ENCODE measurements around the gene PLOD3. TPM values are rescaled to one million over a fixed set of nuclear protein-coding genes. Genes with fewer than 3 reads are reported as not detected.

The PLOD3 gene
- total RNA-seq, 1 donor from 2014 or later = 161 TPM

DNA sequence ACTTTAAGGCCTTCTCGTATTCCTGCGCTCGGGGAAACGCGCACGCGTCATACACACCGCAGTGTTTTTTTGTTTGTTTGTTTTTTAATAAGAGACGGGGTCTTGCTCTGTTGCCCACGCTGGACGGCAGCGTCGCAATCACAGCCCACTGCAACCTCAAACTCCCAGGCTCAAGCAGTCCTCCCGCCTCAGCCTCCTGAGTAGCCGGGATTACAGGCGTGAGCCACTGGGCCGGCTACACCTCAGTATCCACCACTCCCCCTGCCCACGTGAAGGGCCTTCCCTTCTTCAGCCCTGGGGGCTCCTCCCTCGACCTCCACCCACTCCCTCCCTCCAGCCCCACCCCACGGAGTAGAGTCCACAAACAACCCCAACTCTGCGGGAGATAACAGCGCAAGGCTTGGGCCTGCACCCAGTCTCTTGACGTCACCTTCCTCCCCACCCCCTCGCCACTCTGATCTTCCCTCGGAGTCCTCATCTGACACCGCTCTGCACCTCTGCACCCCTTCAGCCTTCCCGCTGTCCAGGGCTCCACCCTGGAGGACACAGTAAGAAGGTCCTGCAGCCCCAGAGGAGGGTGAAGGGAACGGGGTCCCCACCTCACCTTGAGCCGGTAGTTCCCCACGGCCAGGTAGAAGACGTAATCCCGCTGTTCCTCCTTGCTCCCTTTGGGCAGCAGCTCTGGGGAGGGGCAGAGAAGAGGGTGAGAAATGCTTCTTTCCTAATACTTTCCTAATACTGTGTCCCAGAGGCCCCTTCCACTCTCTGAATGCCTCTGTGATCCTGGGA is 23.0 kb upstream of the PLOD3 start:
- Histone ChIP-seq H3K9me3 (ENCODE audit: insufficient read depth, low read depth, low read length) (no peaks in the 10 kb centered on the region), H4K20me1 (ENCODE audit: insufficient read depth, low read length) (peaks cover 56% of the 10 kb centered on the region), H3K4me2 (ENCODE audit: low read length) (no peak overlapping the region), H3K79me2 (ENCODE audit: insufficient read depth, low read length) (peaks cover 35% of the 10 kb centered on the region), H2AFZ (ENCODE audit: low read depth, low read length) (no peak overlapping the region), H3K36me3 (ENCODE audit: insufficient read depth, low read length) (peaks cover 2% of the 10 kb centered on the region), H3K27ac (ENCODE audit: low read depth, low read length) (no peak overlapping the region), H3K9ac (ENCODE audit: low read length) (no peak overlapping the region), H3K4me1 (ENCODE audit: insufficient read depth, low read length) (peaks cover 9% of the 10 kb centered on the region), H3K4me3 (ENCODE audit: insufficient read depth, low read depth, low read length) (no peak overlapping the region), H3K27me3 (ENCODE audit: insufficient read depth, low read length) (no peaks in the 10 kb centered on the region)
- no peak for TF ChIP-seq CTCF (IDR thresholded peaks at IDR 0.05; ENCODE audit: insufficient read depth, low read depth, low read length)
- TF ChIP-seq EZH2 (IDR thresholded peaks at IDR 0.05; ENCODE audit: insufficient read depth, low read length) = no peak
- Mint-ChIP-seq H3K4me3 (ENCODE audit: unreplicated experiment) (no peak overlapping the region), H3K9me3 (ENCODE audit: unreplicated experiment) (no peaks in the 10 kb centered on the region), H3K27me3 (ENCODE audit: low read depth, unreplicated experiment) (no peaks in the 10 kb centered on the region), H3K4me1 (ENCODE audit: low read depth, unreplicated experiment) (peaks cover 9% of the 10 kb centered on the region), H3K27ac (ENCODE audit: unreplicated experiment) (no peak overlapping the region), H3K36me3 (ENCODE audit: low read depth, unreplicated experiment) (peaks cover 5% of the 10 kb centered on the region)
- FAIRE-seq (no peak), DNase-seq (ENCODE audit: low read depth) (no peak)

GRCh38 chr7:101239951-101240220 is 22.5 kb upstream of the PLOD3 start:
- Histone ChIP-seq H3K27me3 (ENCODE audit: insufficient read depth, low read length) (no peaks in the 10 kb centered on the region), H3K79me2 (ENCODE audit: insufficient read depth, low read length) (peaks cover 30% of the 10 kb centered on the region), H3K27ac (ENCODE audit: low read depth, low read length) (no peak overlapping the region), H3K9me3 (ENCODE audit: insufficient read depth, low read depth, low read length) (no peaks in the 10 kb centered on the region), H2AFZ (ENCODE audit: low read depth, low read length) (no peak overlapping the region), H3K4me2 (ENCODE audit: low read length) (no peak overlapping the region), H3K9ac (ENCODE audit: low read length) (no peak overlapping the region), H3K4me1 (ENCODE audit: insufficient read depth, low read length) (peaks cover 6% of the 10 kb centered on the region), H3K4me3 (ENCODE audit: insufficient read depth, low read depth, low read length) (no peak overlapping the region), H3K36me3 (ENCODE audit: insufficient read depth, low read length) (peaks cover 2% of the 10 kb centered on the region), H4K20me1 (ENCODE audit: insufficient read depth, low read length) (peaks cover 61% of the 10 kb centered on the region)
- Mint-ChIP-seq H3K4me1 (ENCODE audit: low read depth, unreplicated experiment) (peaks cover 9% of the 10 kb centered on the region), H3K36me3 (ENCODE audit: low read depth, unreplicated experiment) (peaks cover 5% of the 10 kb centered on the region), H3K4me3 (ENCODE audit: unreplicated experiment) (no peak overlapping the region), H3K27me3 (ENCODE audit: low read depth, unreplicated experiment) (no peaks in the 10 kb centered on the region), H3K9me3 (ENCODE audit: unreplicated experiment) (no peaks in the 10 kb centered on the region), H3K27ac (ENCODE audit: unreplicated experiment) (no peak overlapping the region)
- FAIRE-seq (no peak), DNase-seq (ENCODE audit: low read depth) (no peak)
- TF ChIP-seq EZH2 (IDR thresholded peaks at IDR 0.05; ENCODE audit: insufficient read depth, low read length) (no peak), CTCF (IDR thresholded peaks at IDR 0.05; ENCODE audit: insufficient read depth, low read depth, low read length) (no peak)

GRCh38 chr7:101239191-101239950 is 22.0 kb upstream of the PLOD3 start:
- no peaks in the 10 kb centered on the region for H3K27me3 ChIP-seq (ENCODE audit: insufficient read depth, low read length)
- peaks cover 62% of the 10 kb centered on the region for H4K20me1 ChIP-seq (ENCODE audit: insufficient read depth, low read length)
- H3K9me3 ChIP-seq (ENCODE audit: insufficient read depth, low read depth, low read length) = no peaks in the 10 kb centered on the region
- TF ChIP-seq EZH2 (IDR thresholded peaks at IDR 0.05; ENCODE audit: insufficient read depth, low read length) = no peak
- TF ChIP-seq CTCF (IDR thresholded peaks at IDR 0.05; ENCODE audit: insufficient read depth, low read depth, low read length) = no peak
- Mint-ChIP-seq H3K27ac (ENCODE audit: unreplicated experiment) (no peak overlapping the region), H3K27me3 (ENCODE audit: low read depth, unreplicated experiment) (no peaks in the 10 kb centered on the region), H3K9me3 (ENCODE audit: unreplicated experiment) (no peaks in the 10 kb centered on the region), H3K4me1 (ENCODE audit: low read depth, unreplicated experiment) (peaks cover 9% of the 10 kb centered on the region), H3K4me3 (ENCODE audit: unreplicated experiment) (no peak overlapping the region), H3K36me3 (ENCODE audit: low read depth, unreplicated experiment) (peaks cover 5% of the 10 kb centered on the region)
- no peak overlapping the region for H3K4me2 ChIP-seq (ENCODE audit: low read length)
- H3K36me3 ChIP-seq (ENCODE audit: insufficient read depth, low read length) = peaks cover 2% of the 10 kb centered on the region
- H3K9ac ChIP-seq (ENCODE audit: low read length) = no peak overlapping the region
- peaks cover 30% of the 10 kb centered on the region for H3K79me2 ChIP-seq (ENCODE audit: insufficient read depth, low read length)
- peaks cover 6% of the 10 kb centered on the region for H3K4me1 ChIP-seq (ENCODE audit: insufficient read depth, low read length)
- DNase-seq (ENCODE audit: low read depth) (no peak), FAIRE-seq (no peak)
- no peak overlapping the region for H3K4me3 ChIP-seq (ENCODE audit: insufficient read depth, low read depth, low read length)
- H2AFZ ChIP-seq (ENCODE audit: low read depth, low read length) = no peak overlapping the region
- no peak overlapping the region for H3K27ac ChIP-seq (ENCODE audit: low read depth, low read length)
